GM23338 (cell line): ENCODE results near the gene ARHGEF38.

Experiments used
- CREB1 ChIP-seq: fragments of 250-450 bp; sonication (Bioruptor Pico); IDR thresholded peaks from 2 replicates; pipeline ENCODE4 v1.5.0; 2020; ENCODE audit warnings: low read depth, mild to moderate bottlenecking, moderate library complexity
- EZH2 ChIP-seq: fragments of 200-600 bp; sonication (generic); IDR thresholded peaks from one replicate; pipeline ENCODE4 v1.8.0; 2017; ENCODE audit warnings: antibody characterized with exemption, mild to moderate bottlenecking, low read depth; ENCODE audit not compliant: unreplicated experiment
- EZH2phosphoT487 ChIP-seq: fragments of 200-600 bp; sonication (generic); IDR thresholded peaks from one replicate; pipeline ENCODE4 v1.8.1; 2018; ENCODE audit warnings: antibody characterized with exemption; ENCODE audit not compliant: unreplicated experiment
- POLR2AphosphoS5 ChIP-seq: IDR thresholded peaks from 2 replicates; pipeline ENCODE4 v1.6.1; 2016; ENCODE audit warnings: antibody characterized with exemption, low read depth
- TF ChIP-seq, protein P1 (sequence below), 2 experiments: fragments of 200-600 bp in 1 of 2; sonication (generic) in 1 of 2; conservative IDR thresholded peaks; 2 replicates each; pipeline versions ENCODE4 v1.5.1 to v1.6.1; 2016 to 2017; ENCODE audit warnings: antibody characterized with exemption in 2 of 2, low read depth in 2 of 2, mild to moderate bottlenecking in 2 of 2, moderate library complexity in 1 of 2
- TF ChIP-seq, protein P2 (sequence below): IDR thresholded peaks from 2 replicates; pipeline ENCODE4 v1.6.1; 2016; ENCODE audit warnings: antibody characterized with exemption
- TF ChIP-seq, protein P3 (sequence below): IDR thresholded peaks from one replicate; pipeline ENCODE4 v1.6.1; 2018; ENCODE audit warnings: antibody characterized with exemption; ENCODE audit not compliant: unreplicated experiment

DNA sequence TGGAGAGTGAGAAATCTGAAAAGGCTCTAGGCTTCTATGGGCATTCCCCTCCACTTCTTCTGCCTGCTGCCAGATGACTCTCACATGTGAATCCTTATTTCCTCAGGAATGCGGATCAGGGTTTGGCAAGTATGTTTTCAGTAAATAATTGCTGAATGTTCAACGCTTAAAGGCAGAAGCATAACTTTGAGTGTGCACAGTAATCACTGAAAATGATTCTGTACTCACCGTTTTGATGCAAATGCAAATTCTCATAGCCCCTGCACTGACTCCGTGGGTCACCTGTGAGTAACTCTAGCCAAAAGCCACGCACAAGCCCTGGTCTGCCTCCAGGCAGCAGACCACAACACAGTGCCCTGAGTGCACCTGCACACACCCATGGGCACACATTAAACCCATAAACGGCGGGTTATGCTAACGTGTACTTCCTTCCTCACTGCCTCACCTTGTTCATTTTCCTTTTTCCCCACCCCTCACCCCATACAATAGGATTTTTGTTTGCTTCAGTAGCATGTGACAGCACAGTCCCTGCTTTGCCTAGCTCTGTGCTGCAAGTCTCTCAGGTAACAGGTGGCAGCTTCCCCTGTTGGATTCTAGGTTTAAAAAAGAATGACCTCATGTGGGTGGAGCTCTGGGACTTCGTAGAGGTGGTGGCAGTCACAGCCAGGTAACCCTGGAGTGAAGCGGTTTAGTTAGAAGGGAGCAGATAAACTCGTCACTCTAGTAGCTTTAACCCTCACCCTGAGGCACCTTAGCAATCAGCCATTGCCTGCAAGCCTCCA lies at the start of gene ARHGEF38:
- TF ChIP-seq, protein P1, sequence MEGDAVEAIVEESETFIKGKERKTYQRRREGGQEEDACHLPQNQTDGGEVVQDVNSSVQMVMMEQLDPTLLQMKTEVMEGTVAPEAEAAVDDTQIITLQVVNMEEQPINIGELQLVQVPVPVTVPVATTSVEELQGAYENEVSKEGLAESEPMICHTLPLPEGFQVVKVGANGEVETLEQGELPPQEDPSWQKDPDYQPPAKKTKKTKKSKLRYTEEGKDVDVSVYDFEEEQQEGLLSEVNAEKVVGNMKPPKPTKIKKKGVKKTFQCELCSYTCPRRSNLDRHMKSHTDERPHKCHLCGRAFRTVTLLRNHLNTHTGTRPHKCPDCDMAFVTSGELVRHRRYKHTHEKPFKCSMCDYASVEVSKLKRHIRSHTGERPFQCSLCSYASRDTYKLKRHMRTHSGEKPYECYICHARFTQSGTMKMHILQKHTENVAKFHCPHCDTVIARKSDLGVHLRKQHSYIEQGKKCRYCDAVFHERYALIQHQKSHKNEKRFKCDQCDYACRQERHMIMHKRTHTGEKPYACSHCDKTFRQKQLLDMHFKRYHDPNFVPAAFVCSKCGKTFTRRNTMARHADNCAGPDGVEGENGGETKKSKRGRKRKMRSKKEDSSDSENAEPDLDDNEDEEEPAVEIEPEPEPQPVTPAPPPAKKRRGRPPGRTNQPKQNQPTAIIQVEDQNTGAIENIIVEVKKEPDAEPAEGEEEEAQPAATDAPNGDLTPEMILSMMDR (conservative IDR thresholded peaks at IDR 0.05; ENCODE audit: low read depth in 2 of 2), result no peak
- TF ChIP-seq POLR2AphosphoS5 (no peak), CREB1 (CRISPR knock-in tag) (no peak), EZH2 (no peak), EZH2phosphoT487 (no peak)
- TF ChIP-seq, protein P2, sequence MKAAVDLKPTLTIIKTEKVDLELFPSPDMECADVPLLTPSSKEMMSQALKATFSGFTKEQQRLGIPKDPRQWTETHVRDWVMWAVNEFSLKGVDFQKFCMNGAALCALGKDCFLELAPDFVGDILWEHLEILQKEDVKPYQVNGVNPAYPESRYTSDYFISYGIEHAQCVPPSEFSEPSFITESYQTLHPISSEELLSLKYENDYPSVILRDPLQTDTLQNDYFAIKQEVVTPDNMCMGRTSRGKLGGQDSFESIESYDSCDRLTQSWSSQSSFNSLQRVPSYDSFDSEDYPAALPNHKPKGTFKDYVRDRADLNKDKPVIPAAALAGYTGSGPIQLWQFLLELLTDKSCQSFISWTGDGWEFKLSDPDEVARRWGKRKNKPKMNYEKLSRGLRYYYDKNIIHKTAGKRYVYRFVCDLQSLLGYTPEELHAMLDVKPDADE, result no peak
- TF ChIP-seq, protein P3, sequence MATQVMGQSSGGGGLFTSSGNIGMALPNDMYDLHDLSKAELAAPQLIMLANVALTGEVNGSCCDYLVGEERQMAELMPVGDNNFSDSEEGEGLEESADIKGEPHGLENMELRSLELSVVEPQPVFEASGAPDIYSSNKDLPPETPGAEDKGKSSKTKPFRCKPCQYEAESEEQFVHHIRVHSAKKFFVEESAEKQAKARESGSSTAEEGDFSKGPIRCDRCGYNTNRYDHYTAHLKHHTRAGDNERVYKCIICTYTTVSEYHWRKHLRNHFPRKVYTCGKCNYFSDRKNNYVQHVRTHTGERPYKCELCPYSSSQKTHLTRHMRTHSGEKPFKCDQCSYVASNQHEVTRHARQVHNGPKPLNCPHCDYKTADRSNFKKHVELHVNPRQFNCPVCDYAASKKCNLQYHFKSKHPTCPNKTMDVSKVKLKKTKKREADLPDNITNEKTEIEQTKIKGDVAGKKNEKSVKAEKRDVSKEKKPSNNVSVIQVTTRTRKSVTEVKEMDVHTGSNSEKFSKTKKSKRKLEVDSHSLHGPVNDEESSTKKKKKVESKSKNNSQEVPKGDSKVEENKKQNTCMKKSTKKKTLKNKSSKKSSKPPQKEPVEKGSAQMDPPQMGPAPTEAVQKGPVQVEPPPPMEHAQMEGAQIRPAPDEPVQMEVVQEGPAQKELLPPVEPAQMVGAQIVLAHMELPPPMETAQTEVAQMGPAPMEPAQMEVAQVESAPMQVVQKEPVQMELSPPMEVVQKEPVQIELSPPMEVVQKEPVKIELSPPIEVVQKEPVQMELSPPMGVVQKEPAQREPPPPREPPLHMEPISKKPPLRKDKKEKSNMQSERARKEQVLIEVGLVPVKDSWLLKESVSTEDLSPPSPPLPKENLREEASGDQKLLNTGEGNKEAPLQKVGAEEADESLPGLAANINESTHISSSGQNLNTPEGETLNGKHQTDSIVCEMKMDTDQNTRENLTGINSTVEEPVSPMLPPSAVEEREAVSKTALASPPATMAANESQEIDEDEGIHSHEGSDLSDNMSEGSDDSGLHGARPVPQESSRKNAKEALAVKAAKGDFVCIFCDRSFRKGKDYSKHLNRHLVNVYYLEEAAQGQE, result no peak
